T-helper 1 cell treated with Interleukin-12 subunit alpha and Interleukin-12 subunit beta and Interleukin-4 antibody, amounts not matched to agents 30 ng/mL and 1 ng/mL, for 36 hours (primary cell): Measurements from ENCODE around the gene GULP1. TPM values are rescaled to one million over a fixed set of nuclear protein-coding genes. Genes with fewer than 3 reads are reported as not detected.
"Not testable (repeated sequence)": the region's sequence is repeated elsewhere in the genome, so short reads cannot be mapped to it uniquely, and the experiment has no call there.

Source experiments
- intact Hi-C: fragments of 100-400 bp; cut with micrococcal nuclease; formaldehyde crosslinking; loops from one replicate; pipeline ENCODE4 v1.15.1; 2024
- total RNA-seq: library from RNA; stranded (reverse); gene quantifications from 2 replicates; pipeline ENCODE4 v1.2.3, GENCODE V29; 2022

Gene GULP1
- total RNA-seq, 1 donor from 2014 or later, result not detected

- intact Hi-C loops, result no loop called here
Measured at GRCh38 chr2:188292348-188293239, 920 bp downstream of the GULP1 start.

- intact Hi-C loops, result no loop called here
Measured at GRCh38 chr2:188293601-188294351, 2.1 kb downstream of the GULP1 start.

- intact Hi-C loops, result no loop called here
Measured at GRCh38 chr2:188294352-188294926, 2.8 kb downstream of the GULP1 start.

GRCh38 chr2:188295067-188295685 is 3.5 kb downstream of the GULP1 start:
- intact Hi-C loops, result no loop called here

- intact Hi-C loops, result no loop called here
Measured at GRCh38 chr2:188297978-188298377, 6.3 kb downstream of the GULP1 start.

GRCh38 chr2:188298937-188299371 is 7.3 kb downstream of the GULP1 start:
- intact Hi-C loops, result not testable (repeated sequence)

- intact Hi-C loops, result no loop called here
Measured at GRCh38 chr2:188303363-188304031, 11.8 kb downstream of the GULP1 start.

GRCh38 chr2:188305271-188305670 is 13.6 kb downstream of the GULP1 start:
- intact Hi-C loops, result no loop called here

- intact Hi-C loops, result no loop called here
Measured at GRCh38 chr2:188306271-188306670, 14.6 kb downstream of the GULP1 start.

GRCh38 chr2:188307850-188308283 is 16.2 kb downstream of the GULP1 start:
- intact Hi-C loops, result no loop called here

GRCh38 chr2:188308483-188308882 is 16.8 kb downstream of the GULP1 start:
- intact Hi-C loops, result no loop called here

GRCh38 chr2:188309364-188309763 is 17.7 kb downstream of the GULP1 start:
- intact Hi-C loops, result no loop called here

- intact Hi-C loops, result no loop called here
Measured at GRCh38 chr2:188314314-188315054, 22.8 kb downstream of the GULP1 start.

GRCh38 chr2:188315750-188316149 is 24.1 kb downstream of the GULP1 start:
- intact Hi-C loops, result no loop called here

GRCh38 chr2:188316342-188316741 is 24.7 kb downstream of the GULP1 start:
- intact Hi-C loops, result no loop called here

- intact Hi-C loops, result no loop called here
Measured at GRCh38 chr2:188316791-188317423, 25.2 kb downstream of the GULP1 start.

- intact Hi-C loops, result no loop called here
Measured at GRCh38 chr2:188318161-188318749, 26.6 kb downstream of the GULP1 start.

- intact Hi-C loops, result no loop called here
Measured at GRCh38 chr2:188319838-188320237, 28.2 kb downstream of the GULP1 start.

- intact Hi-C loops, result no loop called here
Measured at GRCh38 chr2:188320861-188321260, 29.2 kb downstream of the GULP1 start.
